ENCODE results near the gene HGD. TPM values are rescaled to one million over a fixed set of nuclear protein-coding genes. Genes with fewer than 3 reads are reported as not detected.

The HGD gene
- total and polyA plus RNA-seq, 2 donors (not counting 1 experiment from before 2014, with no cell fraction given): under 0.01 TPM; not detected in 1

- TF ChIP-seq CTCF (conservative IDR thresholded peaks at IDR 0.05 in 1 of 2, IDR thresholded peaks at IDR 0.05 in 1 of 2; ENCODE audit: low read depth in 1 of 2, low read length in 2 of 2) (no peak), EZH2 (IDR thresholded peaks at IDR 0.05; ENCODE audit: low read length, missing control alignments) (no peak)
- no peak overlapping the region for H3K9ac ChIP-seq (ENCODE audit: insufficient read depth, low read length)
- no peak for DNase-seq (ENCODE audit: low read depth in 2 of 2)
- H2AFZ ChIP-seq (ENCODE audit: low read length): no peak overlapping the region
- H3K4me1 ChIP-seq (ENCODE audit: control insufficient read depth, extremely low read depth, insufficient read depth, low read length): peaks cover 7% of the 10 kb centered on the region
- no peaks in the 10 kb centered on the region for H3K9me3 ChIP-seq (ENCODE audit: control insufficient read depth, insufficient read depth, low read depth, low read length)
- H3K27ac ChIP-seq (ENCODE audit: insufficient read depth, low read length): no peak overlapping the region
- peaks cover 5% of the 10 kb centered on the region for H3K36me3 ChIP-seq (ENCODE audit: control insufficient read depth, insufficient read depth, low read length)
- peaks cover 16% of the 10 kb centered on the region for H3K79me2 ChIP-seq (ENCODE audit: control insufficient read depth, insufficient read depth, low read length)
- H4K20me1 ChIP-seq (ENCODE audit: control insufficient read depth, extremely low read depth, insufficient read depth, low read length): no peaks in the 10 kb centered on the region
- no peaks in the 10 kb centered on the region for H3K27me3 ChIP-seq (ENCODE audit: control insufficient read depth, insufficient read depth, low read length)
- no peak overlapping the region for H3K4me2 ChIP-seq (ENCODE audit: extremely low read depth, insufficient read depth, low read length)
- no peak overlapping the region for H3K4me3 ChIP-seq (replicated peaks in 1 of 4; ENCODE audit: control extremely low read depth in 1 of 4, insufficient read depth in 1 of 4, low read depth in 3 of 4, low read length in 4 of 4)
Measured at GRCh38 chr3:120599211-120599610, 82.8 kb downstream of the HGD start.

- peak overlapping the region; percentile 18 to 98 (median 60) for H3K4me3 ChIP-seq (replicated peaks in 1 of 4; ENCODE audit: control extremely low read depth in 1 of 4, insufficient read depth in 1 of 4, low read depth in 3 of 4, low read length in 4 of 4)
- H3K27ac ChIP-seq (ENCODE audit: insufficient read depth, low read length): no peak overlapping the region
- DNase-seq (ENCODE audit: low read depth in 2 of 2): no peak
- H3K4me2 ChIP-seq (ENCODE audit: extremely low read depth, insufficient read depth, low read length): peak overlapping the region; percentile 77
- no peaks in the 10 kb centered on the region for H3K9me3 ChIP-seq (ENCODE audit: control insufficient read depth, insufficient read depth, low read depth, low read length)
- peaks cover 16% of the 10 kb centered on the region for H3K79me2 ChIP-seq (ENCODE audit: control insufficient read depth, insufficient read depth, low read length)
- H3K4me1 ChIP-seq (ENCODE audit: control insufficient read depth, extremely low read depth, insufficient read depth, low read length): peaks cover 7% of the 10 kb centered on the region
- no peak overlapping the region for H3K9ac ChIP-seq (ENCODE audit: insufficient read depth, low read length)
- H3K27me3 ChIP-seq (ENCODE audit: control insufficient read depth, insufficient read depth, low read length): no peaks in the 10 kb centered on the region
- no peak overlapping the region for H2AFZ ChIP-seq (ENCODE audit: low read length)
- H3K36me3 ChIP-seq (ENCODE audit: control insufficient read depth, insufficient read depth, low read length): peaks cover 5% of the 10 kb centered on the region
- no peaks in the 10 kb centered on the region for H4K20me1 ChIP-seq (ENCODE audit: control insufficient read depth, extremely low read depth, insufficient read depth, low read length)
- no peak for TF ChIP-seq CTCF (conservative IDR thresholded peaks at IDR 0.05 in 1 of 2, IDR thresholded peaks at IDR 0.05 in 1 of 2; ENCODE audit: low read depth in 1 of 2, low read length in 2 of 2)
- TF ChIP-seq EZH2 (IDR thresholded peaks at IDR 0.05; ENCODE audit: low read length, missing control alignments): no peak
Measured at GRCh38 chr3:120597445-120598049, 84.5 kb downstream of the HGD start.

- peaks cover 16% of the 10 kb centered on the region for H3K79me2 ChIP-seq (ENCODE audit: control insufficient read depth, insufficient read depth, low read length)
- no peaks in the 10 kb centered on the region for H3K27me3 ChIP-seq (ENCODE audit: control insufficient read depth, insufficient read depth, low read length)
- H4K20me1 ChIP-seq (ENCODE audit: control insufficient read depth, extremely low read depth, insufficient read depth, low read length): no peaks in the 10 kb centered on the region
- peak overlapping the region; percentile 94 to 100 (median 98) for H3K4me3 ChIP-seq (replicated peaks in 1 of 4; ENCODE audit: control extremely low read depth in 1 of 4, insufficient read depth in 1 of 4, low read depth in 3 of 4, low read length in 4 of 4)
- H3K9ac ChIP-seq (ENCODE audit: insufficient read depth, low read length): peak overlapping the region; percentile 84
- H3K4me2 ChIP-seq (ENCODE audit: extremely low read depth, insufficient read depth, low read length): peak overlapping the region; percentile 79
- peaks cover 7% of the 10 kb centered on the region for H3K4me1 ChIP-seq (ENCODE audit: control insufficient read depth, extremely low read depth, insufficient read depth, low read length)
- peaks cover 5% of the 10 kb centered on the region for H3K36me3 ChIP-seq (ENCODE audit: control insufficient read depth, insufficient read depth, low read length)
- no peaks in the 10 kb centered on the region for H3K9me3 ChIP-seq (ENCODE audit: control insufficient read depth, insufficient read depth, low read depth, low read length)
- DNase-seq (ENCODE audit: low read depth in 2 of 2): no peak
- H3K27ac ChIP-seq (ENCODE audit: insufficient read depth, low read length): peak overlapping the region; percentile 98
- peak overlapping the region; percentile 97 for H2AFZ ChIP-seq (ENCODE audit: low read length)
- TF ChIP-seq EZH2 (IDR thresholded peaks at IDR 0.05; ENCODE audit: low read length, missing control alignments): no peak
- no peak for TF ChIP-seq CTCF (conservative IDR thresholded peaks at IDR 0.05 in 1 of 2, IDR thresholded peaks at IDR 0.05 in 1 of 2; ENCODE audit: low read depth in 1 of 2, low read length in 2 of 2)
Measured at GRCh38 chr3:120596853-120597223, 85.2 kb downstream of the HGD start.

Measured in fibroblast of lung (primary cell).